Osteoblast (primary cell): ENCODE results near the gene CRTC2. TPM values are rescaled to one million over a fixed set of nuclear protein-coding genes. Genes with fewer than 3 reads are reported as not detected.

Experiments
- DNase-seq: peaks from one replicate; pipeline ENCODE4 v3.0.0; 2011; ENCODE audit warnings: low spot score, mixed read lengths; ENCODE audit not compliant: insufficient read length; ENCODE audit errors: missing footprints
- H2AFZ ChIP-seq: 2 replicates; pipeline ENCODE4 v1.6.0; 2011; ENCODE audit warnings: mild to moderate bottlenecking, low read length
- H3K27ac ChIP-seq: 2 replicates; pipeline ENCODE4 v1.5.1; 2011; ENCODE audit warnings: mild to moderate bottlenecking, low read depth, low read length, moderate library complexity
- H3K27me3 ChIP-seq: 2 replicates; pipeline ENCODE4 v1.6.0; 2012; ENCODE audit warnings: mild to moderate bottlenecking, control low read depth, inconsistent platforms, low read length, moderate library complexity; ENCODE audit not compliant: insufficient read depth
- H3K36me3 ChIP-seq: 2 replicates; pipeline ENCODE4 v1.5.1; 2011; ENCODE audit warnings: mild to moderate bottlenecking, low read length, control low read depth, moderate library complexity; ENCODE audit not compliant: insufficient read depth
- H3K4me1 ChIP-seq: 2 replicates; pipeline ENCODE4 v1.5.1; 2011; ENCODE audit warnings: mild to moderate bottlenecking, low read length, control low read depth, moderate library complexity; ENCODE audit not compliant: insufficient read depth
- H3K4me2 ChIP-seq: 2 replicates; pipeline ENCODE4 v1.6.0; 2011; ENCODE audit warnings: mild to moderate bottlenecking, low read length; ENCODE audit not compliant: insufficient read depth
- H3K4me3 ChIP-seq: fragments of 200-600 bp; sonication (generic); 3 replicates; pipeline ENCODE4 v1.5.1; 2012; ENCODE audit warnings: mild to moderate bottlenecking, low read length, inconsistent platforms; ENCODE audit not compliant: insufficient read depth
- H3K79me2 ChIP-seq: 2 replicates; pipeline ENCODE4 v1.6.0; 2012; ENCODE audit warnings: mild to moderate bottlenecking, low read length, control low read depth, inconsistent platforms; ENCODE audit not compliant: insufficient read depth
- H3K9me3 ChIP-seq: 2 replicates; pipeline ENCODE4 v1.5.1; 2011; ENCODE audit warnings: low read depth, low read length, control low read depth
- H4K20me1 ChIP-seq: 2 replicates; pipeline ENCODE4 v1.6.0; 2012; ENCODE audit warnings: mild to moderate bottlenecking, low read length, control low read depth; ENCODE audit not compliant: insufficient read depth
- CTCF ChIP-seq: IDR thresholded peaks from 2 replicates; pipeline ENCODE4 v1.5.1; 2011; ENCODE audit warnings: mild to moderate bottlenecking, low read depth, low read length, moderate library complexity; ENCODE audit errors: extremely low read depth
- total RNA-seq: library from RNA; depleted of rRNA; stranded (reverse); fragments of >200 nt; gene quantifications from 2 replicates; pipeline ENCODE4 v1.2.3, GENCODE V29; 2012

The CRTC2 gene
- total RNA-seq, 1 donor = 4.7 TPM

GRCh38 chr1:153929426-153929825 lies 29.0 kb downstream of the CRTC2 start:
- H3K4me1 ChIP-seq = peaks cover 12% of the 10 kb centered on the region
- peak; percentile 57 for DNase-seq
- H3K27me3 ChIP-seq = no peaks in the 10 kb centered on the region
- H3K4me3 ChIP-seq = no peak overlapping the region
- no peaks in the 10 kb centered on the region for H4K20me1 ChIP-seq
- H2AFZ ChIP-seq = no peak overlapping the region
- no peaks in the 10 kb centered on the region for H3K79me2 ChIP-seq
- H3K4me2 ChIP-seq = no peak overlapping the region
- H3K9me3 ChIP-seq = no peaks in the 10 kb centered on the region
- H3K27ac ChIP-seq = no peak overlapping the region
- no peak for TF ChIP-seq CTCF
- peaks cover 17% of the 10 kb centered on the region for H3K36me3 ChIP-seq

GRCh38 chr1:153928791-153929341 lies 29.5 kb downstream of the CRTC2 start:
- H3K4me1 ChIP-seq = peaks cover 16% of the 10 kb centered on the region
- H4K20me1 ChIP-seq = no peaks in the 10 kb centered on the region
- no peak overlapping the region for H3K27ac ChIP-seq
- no peak overlapping the region for H2AFZ ChIP-seq
- H3K9me3 ChIP-seq = no peaks in the 10 kb centered on the region
- no peak overlapping the region for H3K4me3 ChIP-seq
- no peaks in the 10 kb centered on the region for H3K27me3 ChIP-seq
- H3K4me2 ChIP-seq = no peak overlapping the region
- no peak for TF ChIP-seq CTCF
- no peaks in the 10 kb centered on the region for H3K79me2 ChIP-seq
- peaks cover 12% of the 10 kb centered on the region for H3K36me3 ChIP-seq
- peak; percentile 87 for DNase-seq

- no peaks in the 10 kb centered on the region for H3K27me3 ChIP-seq
- H3K9me3 ChIP-seq = no peaks in the 10 kb centered on the region
- H3K4me2 ChIP-seq = no peak overlapping the region
- peaks cover 23% of the 10 kb centered on the region for H3K4me1 ChIP-seq
- peaks cover 8% of the 10 kb centered on the region for H3K36me3 ChIP-seq
- H4K20me1 ChIP-seq = no peaks in the 10 kb centered on the region
- no peak overlapping the region for H3K4me3 ChIP-seq
- H2AFZ ChIP-seq = no peak overlapping the region
- no peaks in the 10 kb centered on the region for H3K79me2 ChIP-seq
- TF ChIP-seq CTCF = no peak
- no peak overlapping the region for H3K27ac ChIP-seq
- DNase-seq = no peak
Observed at GRCh38 chr1:153928245-153928644, 30.2 kb downstream of the CRTC2 start.

GRCh38 chr1:153926405-153926804 lies 32.0 kb downstream of the CRTC2 start:
- no peak for TF ChIP-seq CTCF
- H3K4me3 ChIP-seq = no peak overlapping the region
- H4K20me1 ChIP-seq = peaks cover 6% of the 10 kb centered on the region
- no peak overlapping the region for H3K4me2 ChIP-seq
- no peaks in the 10 kb centered on the region for H3K9me3 ChIP-seq
- peaks cover 30% of the 10 kb centered on the region for H3K4me1 ChIP-seq
- H3K27ac ChIP-seq = no peak overlapping the region
- no peak overlapping the region for H2AFZ ChIP-seq
- peaks cover 5% of the 10 kb centered on the region for H3K36me3 ChIP-seq
- H3K27me3 ChIP-seq = no peaks in the 10 kb centered on the region
- DNase-seq = no peak
- peaks cover 11% of the 10 kb centered on the region for H3K79me2 ChIP-seq
